IMR-90 (cell line): Measurements from ENCODE around the gene ZBTB8OS.

Experiments used
- CEBPB ChIP-seq: IDR thresholded peaks from 2 replicates; pipeline ENCODE4 v1.6.1; 2012; ENCODE audit warnings: low read depth, low read length, improper control_type of control experiment
- CTCF ChIP-seq: conservative IDR thresholded peaks from 2 replicates; pipeline ENCODE4 v1.5.1; 2012; ENCODE audit warnings: mild to moderate bottlenecking, low read depth, low read length, improper control_type of control experiment
- FOS ChIP-seq: fragments of 150-350 bp; IDR thresholded peaks from 2 replicates; pipeline ENCODE4 v1.6.1; 2016; ENCODE audit warnings: low read depth, low read length
- MXI1 ChIP-seq: IDR thresholded peaks from 2 replicates; pipeline ENCODE4 v1.6.1; 2012; ENCODE audit warnings: low read depth, mild to moderate bottlenecking, low read length, moderate library complexity, borderline replicate concordance
- POLR2A ChIP-seq: IDR thresholded peaks from 2 replicates; pipeline ENCODE4 v1.6.1; 2012; ENCODE audit warnings: mild to moderate bottlenecking, low read depth, low read length
- RAD21 ChIP-seq: IDR thresholded peaks from 2 replicates; pipeline ENCODE4 v1.6.1; 2012; ENCODE audit warnings: low read length, improper control_type of control experiment
- RCOR1 ChIP-seq: IDR thresholded peaks from 2 replicates; pipeline ENCODE4 v1.6.1; 2012; ENCODE audit warnings: mild to moderate bottlenecking, low read length, improper control_type of control experiment; ENCODE audit not compliant: insufficient replicate concordance
- RFX5 ChIP-seq: IDR thresholded peaks from 2 replicates; pipeline ENCODE4 v1.8.0; 2012; ENCODE audit warnings: low read depth, mild to moderate bottlenecking, low read length, moderate library complexity

GRCh38 chr1:32623775-32624174, 26.6 kb downstream of the ZBTB8OS start:
- TF ChIP-seq POLR2A (no peak), CTCF (no peak), CEBPB (no peak), RCOR1 (no peak), RFX5 (no peak), RAD21 (no peak), FOS (no peak), MXI1 (no peak)
